NCI-H2227 treated with DMSO at 0.1 percent for 48 hours (cell line): ENCODE data around the gene MUSK.

ENCODE experiments used
- DNase-seq: peaks from one replicate; lab custom pipeline; 2025; lab: John Stamatoyannopoulos, UW

The MUSK gene

GRCh38 chr9:110668570-110669167 is at the start of gene MUSK:
MUSK (plus strand) TSS chr9:110668791; CDS start chr9:110668905, 114 bp downstream.
- no peak for DNase-seq

- no peak for DNase-seq
These were observed 48.8 kb upstream of the MUSK start for GRCh38 chr9:110619831-110620230.

- DNase-seq: no peak
These were observed 47.9 kb upstream of the MUSK start for GRCh38 chr9:110620726-110621125.

- DNase-seq: no peak
These were observed 46.2 kb upstream of the MUSK start for GRCh38 chr9:110622368-110622767.

- no peak for DNase-seq
These were observed 45.0 kb upstream of the MUSK start for GRCh38 chr9:110623462-110624025.

GRCh38 chr9:110626101-110626829 is 42.3 kb upstream of the MUSK start:
- no peak for DNase-seq

- no peak for DNase-seq
These were observed 33.0 kb upstream of the MUSK start for GRCh38 chr9:110635589-110635988.

GRCh38 chr9:110638381-110638954 is 30.1 kb upstream of the MUSK start:
- DNase-seq: no peak

GRCh38 chr9:110640736-110641135 is 27.9 kb upstream of the MUSK start:
- no peak for DNase-seq

GRCh38 chr9:110641293-110641692 is 27.3 kb upstream of the MUSK start:
- DNase-seq: no peak

- no peak for DNase-seq
These were observed 19.9 kb upstream of the MUSK start for GRCh38 chr9:110648696-110649095.

GRCh38 chr9:110650261-110650660 is 18.3 kb upstream of the MUSK start:
- DNase-seq: no peak

- DNase-seq: no peak
These were observed 17.6 kb upstream of the MUSK start for GRCh38 chr9:110650991-110651411.

GRCh38 chr9:110655754-110656641 is 12.6 kb upstream of the MUSK start:
- no peak for DNase-seq

- DNase-seq: no peak
These were observed 8.6 kb upstream of the MUSK start for GRCh38 chr9:110659891-110660541.

- no peak for DNase-seq
These were observed 842 bp downstream of the MUSK start for GRCh38 chr9:110669433-110669832.

- DNase-seq: no peak
These were observed 3.3 kb downstream of the MUSK start for GRCh38 chr9:110671849-110672248.

GRCh38 chr9:110672873-110673510 is 4.4 kb downstream of the MUSK start:
- DNase-seq: no peak

- no peak for DNase-seq
These were observed 18.9 kb downstream of the MUSK start for GRCh38 chr9:110687497-110687896.

GRCh38 chr9:110688329-110688728 is 19.7 kb downstream of the MUSK start:
- DNase-seq: no peak

- no peak for DNase-seq
These were observed 22.5 kb downstream of the MUSK start for GRCh38 chr9:110691002-110691549.
